AG04449 (cell line): ENCODE measurements around the gene PFN2.
A peak's percentile ranks its signal among the peaks of the same experiment; 100 is the strongest.

Source experiments
- CTCF ChIA-PET: fragments of 350-600 bp; formaldehyde crosslinking; extraction: SDS; loops from one replicate; lab custom pipeline; 2021; ENCODE audit warnings: antibody characterized with exemption; lab: Yijun Ruan, JAX
- POLR2A ChIA-PET: fragments of 400-600, 350-600 bp; formaldehyde crosslinking; extraction: SDS; loops from one replicate; lab custom pipeline; 2020; ENCODE audit warnings: antibody characterized with exemption, inconsistent platforms; lab: Yijun Ruan, JAX
- DNase-seq: peaks from one replicate; pipeline ENCODE4 v3.0.0-alpha.2; 2010; ENCODE audit warnings: low read depth, low spot score
- H3K4me3 ChIP-seq: 2 replicates; pipeline ENCODE4 v1.5.1; 2011; ENCODE audit warnings: low read depth, mild to moderate bottlenecking, control low read depth, low read length
- CTCF ChIP-seq: IDR thresholded peaks from one replicate; pipeline ENCODE4 v1.5.1; 2011; ENCODE audit warnings: mild to moderate bottlenecking, moderate library complexity, low read length, control low read depth, inconsistent platforms; ENCODE audit not compliant: insufficient read depth; ENCODE audit errors: missing control alignments

Gene PFN2

GRCh38 chr3:149970716-149971402 is at the start of gene PFN2:
TSS of gene PFN2 (minus strand) at chr3:149970895. CDS start at chr3:149970856, 39 bp downstream.
- POLR2A ChIA-PET = interaction anchor here (0.7 to 2.3 kb wide), 8 partner anchors 104 to 277 kb away, joined by 3 to 9 read pairs (median 4); no protein-coding TSS in a partner anchor
- CTCF ChIA-PET = interaction anchor here (1.4 to 12.3 kb wide), 3 partner anchors 34 to 246 kb away, joined by 5 to 155 read pairs (median 5); no protein-coding TSS in a partner anchor
- peak within 1 kb of the TSS; percentile 83 for H3K4me3 ChIP-seq
- no peak for DNase-seq
- no peak for TF ChIP-seq CTCF

GRCh38 chr3:150015901-150016300 is 45.2 kb upstream of the PFN2 start:
- no peak for TF ChIP-seq CTCF
- ChIA-PET POLR2A (no interaction called here), CTCF (interaction anchor here (1.2 kb wide), 1 partner anchor 14 kb away, joined by 3 read pairs; no protein-coding TSS in a partner anchor)
- no peak for DNase-seq
- H3K4me3 ChIP-seq = no peak overlapping the region

- ChIA-PET CTCF (interaction anchor here (1.5 kb wide), 1 partner anchor 8 kb away, joined by 3 read pairs; no protein-coding TSS in a partner anchor), POLR2A (no interaction called here)
- no peak for TF ChIP-seq CTCF
- DNase-seq = no peak
- H3K4me3 ChIP-seq = no peak overlapping the region
Measured at GRCh38 chr3:150014782-150015181, 44.1 kb upstream of the PFN2 start.

- CTCF ChIA-PET = interaction anchor here (1.0 to 1.5 kb wide), 2 partner anchors 9 to 19 kb away, joined by 3 read pairs; no protein-coding TSS in a partner anchor
- POLR2A ChIA-PET = no interaction called here
- no peak for TF ChIP-seq CTCF
- no peak overlapping the region for H3K4me3 ChIP-seq
- no peak for DNase-seq
Measured at GRCh38 chr3:150013801-150014200, 43.1 kb upstream of the PFN2 start.

GRCh38 chr3:150006794-150007193 is 36.1 kb upstream of the PFN2 start:
- ChIA-PET CTCF (interaction anchor here (1.4 to 1.5 kb wide), 3 partner anchors 10 to 177 kb away, joined by 3 to 4 read pairs (median 4); no protein-coding TSS in a partner anchor), POLR2A (no interaction called here)
- TF ChIP-seq CTCF = no peak
- DNase-seq = no peak
- H3K4me3 ChIP-seq = no peak overlapping the region

- ChIA-PET CTCF (interaction anchor here (1.4 to 1.5 kb wide), 3 partner anchors 12 to 179 kb away, joined by 3 to 4 read pairs (median 4); no protein-coding TSS in a partner anchor), POLR2A (no interaction called here)
- no peak for DNase-seq
- no peak for TF ChIP-seq CTCF
- no peak overlapping the region for H3K4me3 ChIP-seq
Measured at GRCh38 chr3:150005243-150006112, 34.8 kb upstream of the PFN2 start.
